Stimulated activated CD4-positive, alpha-beta T cell treated with anti-CD3 and anti-CD28 coated beads, Interleukin-2, amount 100 ng/mL, for 24 hours (primary cell): ENCODE measurements around the gene CFAP99.

Source experiments
- DNase-seq, 2 donors: peaks; one replicate each; pipeline ENCODE4 v3.0.0-alpha.2; 2020

Gene CFAP99

GRCh38 chr4:2393353-2394270 is 25.1 kb upstream of the CFAP99 start:
- DNase-seq = no peak

GRCh38 chr4:2394528-2394927 is 24.2 kb upstream of the CFAP99 start:
- no peak for DNase-seq

- no peak for DNase-seq
Observed at GRCh38 chr4:2395038-2395437, 23.7 kb upstream of the CFAP99 start.

GRCh38 chr4:2395584-2395983 is 23.2 kb upstream of the CFAP99 start:
- no peak for DNase-seq

- no peak for DNase-seq
Observed at GRCh38 chr4:2396781-2397368, 21.9 kb upstream of the CFAP99 start.

- no peak for DNase-seq
Observed at GRCh38 chr4:2397596-2398379, 21.0 kb upstream of the CFAP99 start.

- no peak for DNase-seq
Observed at GRCh38 chr4:2399216-2399615, 19.5 kb upstream of the CFAP99 start.

GRCh38 chr4:2399631-2400190 is 19.0 kb upstream of the CFAP99 start:
- DNase-seq = no peak

- DNase-seq = peak in 1 of 2 donors; percentile 11
Observed at GRCh38 chr4:2400841-2401609, 17.7 kb upstream of the CFAP99 start.

- DNase-seq = no peak
Observed at GRCh38 chr4:2401610-2401983, 17.2 kb upstream of the CFAP99 start.

- peak in 1 of 2 donors; percentile 52 for DNase-seq
Observed at GRCh38 chr4:2402048-2402842, 16.5 kb upstream of the CFAP99 start.

- DNase-seq = no peak
Observed at GRCh38 chr4:2402941-2403340, 15.8 kb upstream of the CFAP99 start.

- no peak for DNase-seq
Observed at GRCh38 chr4:2406406-2406805, 12.3 kb upstream of the CFAP99 start.

- DNase-seq = no peak
Observed at GRCh38 chr4:2406920-2407319, 11.8 kb upstream of the CFAP99 start.

- DNase-seq = no peak
Observed at GRCh38 chr4:2407991-2408342, 10.8 kb upstream of the CFAP99 start.

GRCh38 chr4:2408401-2408958 is 10.3 kb upstream of the CFAP99 start:
- peak in 1 of 2 donors; percentile 38 for DNase-seq

- no peak for DNase-seq
Observed at GRCh38 chr4:2408976-2409375, 9.8 kb upstream of the CFAP99 start.

GRCh38 chr4:2409381-2409783 is 9.4 kb upstream of the CFAP99 start:
- DNase-seq = no peak

- peak in 1 of 2 donors; percentile 24 for DNase-seq
Observed at GRCh38 chr4:2411786-2412510, 6.8 kb upstream of the CFAP99 start.

GRCh38 chr4:2412534-2412884 is 6.2 kb upstream of the CFAP99 start:
- peak; percentile 59 to 66 for DNase-seq
